Liver (tissue), 9 donors: ENCODE results near the gene IFT43. TPM values are rescaled to one million over a fixed set of nuclear protein-coding genes. Genes with fewer than 3 reads are reported as not detected.

ENCODE experiments used
- DNase-seq: peaks from one replicate; pipeline ENCODE4 v3.0.0-alpha.2; 2017; ENCODE audit warnings: low spot score
- H3K27ac ChIP-seq, 2 donors: one replicate each; pipeline ENCODE4 v1.7.0; 2013; ENCODE audit warnings: inconsistent platforms in 2 of 2, low read length in 2 of 2, control low read depth in 1 of 2, low read depth in 1 of 2, mild to moderate bottlenecking in 1 of 2
- H3K27me3 ChIP-seq, 4 donors: one replicate each; pipeline versions ENCODE4 v1.6.1 to v1.7.0; 2013; ENCODE audit warnings: low read length in 3 of 4, inconsistent platforms in 1 of 4, mild to moderate bottlenecking in 1 of 4, moderate library complexity in 1 of 4; ENCODE audit not compliant: control insufficient read depth in 4 of 4, insufficient read depth in 4 of 4
- H3K36me3 ChIP-seq, 4 donors: one replicate each; pipeline versions ENCODE4 v1.6.1 to v1.7.0; 2013; ENCODE audit warnings: low read length in 3 of 4, mild to moderate bottlenecking in 3 of 4, low read depth in 1 of 4, moderate library complexity in 1 of 4; ENCODE audit not compliant: control insufficient read depth in 4 of 4, insufficient read depth in 3 of 4
- H3K4me1 ChIP-seq, 4 donors: one replicate each; pipeline versions ENCODE4 v1.6.1 to v1.7.0; 2013; ENCODE audit warnings: low read length in 3 of 4, mild to moderate bottlenecking in 3 of 4, moderate library complexity in 1 of 4; ENCODE audit not compliant: control insufficient read depth in 4 of 4, insufficient read depth in 4 of 4
- H3K4me3 ChIP-seq, 3 donors: one replicate each; pipeline versions ENCODE4 v1.6.1 to v1.7.0; 2013; ENCODE audit warnings: low read length in 3 of 3, control low read depth in 1 of 3, low read depth in 1 of 3, mild to moderate bottlenecking in 1 of 3
- H3K9ac ChIP-seq, 2 donors: one replicate each; pipeline ENCODE4 v1.7.0; 2013; ENCODE audit warnings: low read length in 2 of 2, mild to moderate bottlenecking in 2 of 2, moderate library complexity in 2 of 2, control low read depth in 1 of 2, low read depth in 1 of 2
- H3K9me3 ChIP-seq, 4 donors: one replicate each; pipeline versions ENCODE4 v1.6.1 to v1.7.0; 2013; ENCODE audit warnings: low read length in 3 of 4; ENCODE audit not compliant: control insufficient read depth in 4 of 4
- FOXA1 ChIP-seq: IDR thresholded peaks from 2 replicates; pipeline ENCODE4 v1.6.1; 2016; ENCODE audit warnings: antibody characterized with exemption
- JUND ChIP-seq, 2 donors: IDR thresholded peaks; 2 replicates each; pipeline ENCODE4 v1.6.1; 2016; ENCODE audit warnings: antibody characterized with exemption in 2 of 2
- RAD21 ChIP-seq, 2 donors: IDR thresholded peaks; 2 replicates each; pipeline ENCODE4 v1.6.1; 2016; ENCODE audit warnings: antibody characterized with exemption in 2 of 2, mild to moderate bottlenecking in 2 of 2
- SP1 ChIP-seq: IDR thresholded peaks from 2 replicates; pipeline ENCODE4 v1.6.1; 2018; ENCODE audit warnings: antibody characterized with exemption, mild to moderate bottlenecking
- TAF1 ChIP-seq: conservative IDR thresholded peaks from 2 replicates; pipeline ENCODE4 v1.6.1; 2016; ENCODE audit warnings: antibody characterized with exemption, mild to moderate bottlenecking
- WGBS: extraction: QIAGEN DNeasy Blood & Tissue Kit; methylation state at CpG from one replicate; pipeline ENCODE4 v1.1.7; 2013; 5-methylcytosine and 5-hydroxymethylcytosine counted together
- polyA plus RNA-seq, 2 donors: library from polyadenylated mRNA; stranded (reverse) in 1 of 2; unstranded in 1 of 2; fragments of 200-250 nt in 1 of 2; fragments of >200 nt in 1 of 2; fragmentation: Nextera tagmentation in 1 of 2; extraction: Ambion mirVana in 1 of 2; gene quantifications; one replicate each; pipeline versions ENCODE4 v1.2.1 to v1.2.3, GENCODE V29; 2013 to 2015
- total RNA-seq, 2 donors: library from RNA; depleted of rRNA; stranded (reverse); fragments of >200 nt; gene quantifications; one replicate each; pipeline ENCODE4 v1.2.3, GENCODE V29; 2014
- TF ChIP-seq, protein P1 (sequence below): IDR thresholded peaks from 2 replicates; pipeline ENCODE4 v1.6.1; 2016; ENCODE audit warnings: antibody characterized with exemption, mild to moderate bottlenecking
- TF ChIP-seq, protein P2 (sequence below): fragments of 150-350 bp; IDR thresholded peaks from 2 replicates; pipeline ENCODE4 v1.5.1; 2017; ENCODE audit warnings: improper control_type of control experiment, low read depth, low read length; ENCODE audit not compliant: missing input control
- TF ChIP-seq, protein P3 (sequence below): IDR thresholded peaks from 2 replicates; pipeline ENCODE4 v1.6.1; 2016; ENCODE audit warnings: antibody characterized with exemption
- TF ChIP-seq, protein P4 (sequence below): IDR thresholded peaks from 2 replicates; pipeline ENCODE4 v1.6.1; 2016; ENCODE audit warnings: antibody characterized with exemption
- donor health status: healthy.
- donor health status: healthy.
- donor health status: healthy.
- donor health status: healthy.
- donor health status: healthy.

Gene IFT43
- total and polyA plus RNA-seq, 4 donors, result 7.8 to 33.6 (median 19.3) TPM

DNA sequence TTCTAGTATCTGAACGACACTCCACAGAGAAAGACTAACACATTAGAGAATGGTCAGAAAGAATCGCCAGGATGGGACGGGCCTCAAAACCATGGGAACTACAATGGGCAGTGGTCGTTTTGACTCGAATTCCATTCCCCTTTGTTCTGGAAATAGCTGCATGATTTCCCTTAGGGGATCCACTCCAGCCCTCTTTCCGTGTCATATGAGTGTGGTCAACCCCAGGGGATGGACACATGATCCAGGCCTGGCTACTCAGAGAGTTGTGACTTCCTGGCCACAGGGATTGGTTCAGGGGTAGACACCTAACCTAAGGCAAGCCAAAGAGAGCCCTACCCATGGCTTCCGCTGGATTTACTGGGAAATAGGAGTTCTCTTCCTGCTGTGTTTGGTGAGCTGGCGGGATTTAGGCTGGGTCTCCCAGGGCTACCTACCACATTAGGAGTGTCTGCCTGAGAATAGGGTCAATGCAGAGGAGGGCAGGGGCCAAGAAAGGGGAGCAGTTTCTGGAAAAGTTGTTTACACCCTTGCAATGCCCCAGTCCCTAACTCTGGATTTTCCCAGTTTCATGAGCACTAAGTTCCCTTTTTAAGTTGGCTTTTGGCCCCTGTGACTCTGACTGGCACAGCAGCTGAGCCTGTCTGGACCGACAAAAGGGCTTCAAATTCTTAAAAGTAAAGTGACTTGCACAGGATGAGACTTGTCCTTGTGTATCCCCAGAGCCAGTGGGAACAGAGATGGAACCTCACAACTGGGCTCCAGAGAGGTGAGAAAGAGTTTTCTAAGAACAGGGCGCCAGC, 138.1 kb downstream of the IFT43 start:
- no peaks in the 10 kb centered on the region for H3K4me1 ChIP-seq
- no peak overlapping the region for H3K4me3 ChIP-seq
- DNase-seq, result no peak
- no peak overlapping the region for H3K9ac ChIP-seq
- H3K9me3 ChIP-seq, result no peaks in the 10 kb centered on the region
- H3K36me3 ChIP-seq, result no peaks in the 10 kb centered on the region
- TF ChIP-seq, protein P1, sequence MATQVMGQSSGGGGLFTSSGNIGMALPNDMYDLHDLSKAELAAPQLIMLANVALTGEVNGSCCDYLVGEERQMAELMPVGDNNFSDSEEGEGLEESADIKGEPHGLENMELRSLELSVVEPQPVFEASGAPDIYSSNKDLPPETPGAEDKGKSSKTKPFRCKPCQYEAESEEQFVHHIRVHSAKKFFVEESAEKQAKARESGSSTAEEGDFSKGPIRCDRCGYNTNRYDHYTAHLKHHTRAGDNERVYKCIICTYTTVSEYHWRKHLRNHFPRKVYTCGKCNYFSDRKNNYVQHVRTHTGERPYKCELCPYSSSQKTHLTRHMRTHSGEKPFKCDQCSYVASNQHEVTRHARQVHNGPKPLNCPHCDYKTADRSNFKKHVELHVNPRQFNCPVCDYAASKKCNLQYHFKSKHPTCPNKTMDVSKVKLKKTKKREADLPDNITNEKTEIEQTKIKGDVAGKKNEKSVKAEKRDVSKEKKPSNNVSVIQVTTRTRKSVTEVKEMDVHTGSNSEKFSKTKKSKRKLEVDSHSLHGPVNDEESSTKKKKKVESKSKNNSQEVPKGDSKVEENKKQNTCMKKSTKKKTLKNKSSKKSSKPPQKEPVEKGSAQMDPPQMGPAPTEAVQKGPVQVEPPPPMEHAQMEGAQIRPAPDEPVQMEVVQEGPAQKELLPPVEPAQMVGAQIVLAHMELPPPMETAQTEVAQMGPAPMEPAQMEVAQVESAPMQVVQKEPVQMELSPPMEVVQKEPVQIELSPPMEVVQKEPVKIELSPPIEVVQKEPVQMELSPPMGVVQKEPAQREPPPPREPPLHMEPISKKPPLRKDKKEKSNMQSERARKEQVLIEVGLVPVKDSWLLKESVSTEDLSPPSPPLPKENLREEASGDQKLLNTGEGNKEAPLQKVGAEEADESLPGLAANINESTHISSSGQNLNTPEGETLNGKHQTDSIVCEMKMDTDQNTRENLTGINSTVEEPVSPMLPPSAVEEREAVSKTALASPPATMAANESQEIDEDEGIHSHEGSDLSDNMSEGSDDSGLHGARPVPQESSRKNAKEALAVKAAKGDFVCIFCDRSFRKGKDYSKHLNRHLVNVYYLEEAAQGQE, result no peak
- TF ChIP-seq, protein P2, sequence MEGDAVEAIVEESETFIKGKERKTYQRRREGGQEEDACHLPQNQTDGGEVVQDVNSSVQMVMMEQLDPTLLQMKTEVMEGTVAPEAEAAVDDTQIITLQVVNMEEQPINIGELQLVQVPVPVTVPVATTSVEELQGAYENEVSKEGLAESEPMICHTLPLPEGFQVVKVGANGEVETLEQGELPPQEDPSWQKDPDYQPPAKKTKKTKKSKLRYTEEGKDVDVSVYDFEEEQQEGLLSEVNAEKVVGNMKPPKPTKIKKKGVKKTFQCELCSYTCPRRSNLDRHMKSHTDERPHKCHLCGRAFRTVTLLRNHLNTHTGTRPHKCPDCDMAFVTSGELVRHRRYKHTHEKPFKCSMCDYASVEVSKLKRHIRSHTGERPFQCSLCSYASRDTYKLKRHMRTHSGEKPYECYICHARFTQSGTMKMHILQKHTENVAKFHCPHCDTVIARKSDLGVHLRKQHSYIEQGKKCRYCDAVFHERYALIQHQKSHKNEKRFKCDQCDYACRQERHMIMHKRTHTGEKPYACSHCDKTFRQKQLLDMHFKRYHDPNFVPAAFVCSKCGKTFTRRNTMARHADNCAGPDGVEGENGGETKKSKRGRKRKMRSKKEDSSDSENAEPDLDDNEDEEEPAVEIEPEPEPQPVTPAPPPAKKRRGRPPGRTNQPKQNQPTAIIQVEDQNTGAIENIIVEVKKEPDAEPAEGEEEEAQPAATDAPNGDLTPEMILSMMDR, result no peak
- no peak for TF ChIP-seq JUND (IDR thresholded peaks at IDR 0.05)
- H3K27me3 ChIP-seq, result peaks cover 0 to 5% (median 0%) of the 10 kb centered on the region in 4 donors
- 74% methylated on average over 10 of the region's 10 CpGs for WGBS
- H3K27ac ChIP-seq, result no peak overlapping the region

DNA sequence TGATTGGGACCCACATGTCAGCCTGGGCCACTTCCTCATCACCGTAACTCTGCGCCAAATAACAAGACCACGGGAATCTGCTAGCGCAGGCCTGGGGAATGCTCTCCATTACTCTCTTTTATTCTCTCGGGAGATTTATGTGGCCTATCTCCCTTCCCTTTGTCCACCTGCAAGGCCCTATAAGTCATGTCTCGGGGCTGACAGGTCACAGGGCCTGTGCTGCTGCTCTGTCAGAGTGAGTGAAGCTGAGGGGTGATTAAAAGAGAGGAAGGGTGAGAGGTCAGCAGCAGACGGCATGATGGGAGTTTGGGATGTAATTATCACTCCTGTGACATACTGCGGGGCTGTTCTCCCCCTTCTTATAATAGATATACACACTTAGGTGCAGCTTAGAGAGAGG, 139.9 kb downstream of the IFT43 start:
- no peaks in the 10 kb centered on the region for H3K36me3 ChIP-seq
- DNase-seq, result no peak
- H3K9me3 ChIP-seq, result no peaks in the 10 kb centered on the region
- TF ChIP-seq, protein P3, sequence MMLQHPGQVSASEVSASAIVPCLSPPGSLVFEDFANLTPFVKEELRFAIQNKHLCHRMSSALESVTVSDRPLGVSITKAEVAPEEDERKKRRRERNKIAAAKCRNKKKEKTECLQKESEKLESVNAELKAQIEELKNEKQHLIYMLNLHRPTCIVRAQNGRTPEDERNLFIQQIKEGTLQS, result no peak
- TF ChIP-seq SP1 (no peak), RAD21 (IDR thresholded peaks at IDR 0.05) (no peak), FOXA1 (no peak), TAF1 (no peak)
- TF ChIP-seq, protein P2, result no peak
- TF ChIP-seq, protein P4, sequence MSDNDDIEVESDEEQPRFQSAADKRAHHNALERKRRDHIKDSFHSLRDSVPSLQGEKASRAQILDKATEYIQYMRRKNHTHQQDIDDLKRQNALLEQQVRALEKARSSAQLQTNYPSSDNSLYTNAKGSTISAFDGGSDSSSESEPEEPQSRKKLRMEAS, result no peak
- no peaks in the 10 kb centered on the region for H3K4me1 ChIP-seq
- H3K27me3 ChIP-seq, result peaks cover 0 to 10% (median 0%) of the 10 kb centered on the region in 4 donors
- whole genome bisulfite sequencing, result 82% methylated on average over 8 of the region's 8 CpGs
- H3K4me3 ChIP-seq, result no peak overlapping the region
- no peak overlapping the region for H3K9ac ChIP-seq
- H3K27ac ChIP-seq, result no peak overlapping the region
